Measurements from ENCODE around the gene OR51E2.

- TF ChIP-seq CTCF (IDR thresholded peaks at IDR 0.05) (no peak), POLR2A (IDR thresholded peaks at IDR 0.05) (no peak)
Observed at GRCh38 chr11:4654635-4655369, 42.9 kb downstream of the OR51E2 start.
